T47D (cell line): ENCODE data around the gene RBM38.
A peak's percentile ranks its signal among the peaks of the same experiment; 100 is the strongest.

ENCODE experiments used
- DNase-seq, 2 experiments: peaks; one replicate each; pipeline versions ENCODE4 v3.0.0 to v3.0.0-alpha.2; 2011 to 2012; ENCODE audit warnings: low read depth in 1 of 2, low spot score in 1 of 2
- JUND ChIP-seq: IDR thresholded peaks from 2 replicates; pipeline ENCODE4 v1.6.1; 2012; ENCODE audit warnings: low read depth
- in situ Hi-C: cut with HindIII; loops from 2 replicates; pipeline ENCODE4 v1.10.0; 2016; ENCODE audit warnings: low sequenced_read_pairs, low pct_unique_long_range_greater_than_20kb

RBM38 gene

DNA sequence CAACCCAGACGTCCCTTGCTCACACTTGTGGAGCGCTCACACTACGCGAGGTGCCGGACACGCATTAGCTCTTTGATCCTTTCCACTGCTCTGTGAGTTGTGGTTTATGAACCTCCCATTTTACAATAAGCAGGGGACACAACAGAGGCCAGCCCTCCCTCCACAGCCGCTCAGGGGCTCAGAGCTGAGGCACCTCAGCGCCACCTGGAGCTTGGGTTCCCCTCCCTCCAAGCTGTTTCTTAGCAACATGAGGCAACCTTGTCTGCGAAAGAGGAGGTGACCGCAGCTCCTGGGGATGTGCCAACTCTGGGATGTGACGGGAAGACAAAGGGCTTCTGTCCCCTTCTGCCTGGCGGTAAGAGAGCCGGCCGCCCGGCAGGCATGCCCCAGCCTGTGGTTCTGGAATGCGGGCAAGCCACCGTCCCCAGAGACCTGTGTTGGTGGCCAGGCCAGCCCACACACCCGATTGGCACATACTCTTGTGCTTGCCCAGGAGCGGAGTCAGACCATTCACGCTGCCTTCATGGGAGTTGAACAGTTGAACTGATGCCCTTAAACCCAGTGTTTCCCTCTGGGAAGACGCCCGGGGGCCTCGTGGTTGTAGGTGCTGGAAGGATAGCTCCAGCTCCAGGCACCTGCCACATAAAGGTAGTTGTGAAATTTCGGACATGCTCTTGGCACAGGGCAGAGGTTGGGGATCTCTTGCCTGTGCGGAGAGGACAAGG, 44.5 kb downstream of the RBM38 start:
- no peak for TF ChIP-seq JUND
- peak; percentile 79 to 99 for DNase-seq
- in situ Hi-C loops: no loop called here

DNA sequence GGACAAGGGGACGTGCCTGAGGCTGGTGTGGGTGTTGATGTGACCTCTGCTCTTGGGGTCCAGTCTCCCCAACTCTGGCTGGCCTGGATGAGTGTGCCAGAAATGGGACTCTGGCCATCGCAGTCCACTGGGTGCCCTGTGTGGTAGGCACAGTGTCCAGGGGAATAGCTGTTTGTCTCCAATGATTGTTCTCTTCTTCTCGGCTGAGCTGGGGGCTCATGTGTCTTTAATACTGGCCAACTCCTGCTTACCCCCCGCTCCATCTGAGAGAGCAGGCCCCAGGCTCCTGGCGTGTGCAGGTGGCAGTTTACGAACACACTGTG, 45.0 kb downstream of the RBM38 start:
- TF ChIP-seq JUND: no peak
- in situ Hi-C loops: no loop called here
- peak in 1 of 2 experiments; percentile 39 for DNase-seq

DNA sequence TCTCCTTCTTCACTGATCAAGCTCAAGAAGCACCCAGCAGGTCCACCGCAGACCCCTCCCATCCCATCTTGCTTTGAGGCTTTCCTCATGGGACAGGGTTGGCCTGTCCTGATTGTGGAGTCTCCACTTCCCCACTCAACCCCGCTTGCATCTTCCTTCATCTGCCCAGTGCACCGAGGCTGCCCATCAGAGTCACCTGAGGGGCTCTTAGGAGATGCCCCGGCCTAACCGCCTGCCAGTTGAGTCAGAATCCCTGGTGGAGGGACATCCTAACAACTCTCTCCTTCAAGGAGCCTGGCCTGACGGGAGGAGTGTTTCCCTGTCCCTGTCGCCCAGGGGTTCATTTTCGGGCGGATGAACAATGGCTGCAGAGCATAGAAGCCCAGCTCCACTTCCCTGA, 46.1 kb downstream of the RBM38 start:
- no peak for TF ChIP-seq JUND
- in situ Hi-C loops: no loop called here
- DNase-seq: no peak

DNA sequence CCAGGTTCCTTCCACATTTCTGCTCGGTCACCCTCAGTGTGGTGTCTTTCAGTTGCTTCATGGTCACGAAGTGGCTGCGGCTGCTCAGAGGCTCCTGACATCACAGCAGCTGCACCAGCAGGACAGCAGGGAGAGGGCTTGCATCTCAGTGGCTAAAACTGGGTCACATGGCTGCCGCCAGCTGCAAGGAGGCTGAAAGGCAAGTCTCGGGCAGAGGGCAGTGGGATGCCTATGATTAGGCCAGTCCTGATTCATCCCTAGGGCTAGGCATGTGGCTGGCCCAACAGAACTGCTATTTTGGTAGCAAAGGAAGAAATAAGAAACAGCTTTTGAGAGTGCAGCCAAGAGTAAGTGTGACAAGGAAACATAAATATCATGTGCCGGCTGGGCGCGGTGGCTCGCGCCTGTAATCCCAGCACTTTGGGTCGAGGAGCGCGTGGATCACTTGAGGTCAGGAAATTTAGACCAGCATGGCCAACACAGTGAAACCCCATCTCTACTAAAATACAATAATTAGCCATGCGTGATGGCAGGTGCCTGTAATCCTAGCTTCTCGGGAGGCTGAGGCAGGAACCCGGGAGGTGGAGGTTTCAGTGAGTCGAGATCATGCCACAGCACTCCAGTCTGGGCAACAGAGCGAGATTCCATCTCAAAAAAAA, 46.6 kb downstream of the RBM38 start:
- in situ Hi-C loops: no loop called here
- DNase-seq: no peak
- TF ChIP-seq JUND: no peak

DNA sequence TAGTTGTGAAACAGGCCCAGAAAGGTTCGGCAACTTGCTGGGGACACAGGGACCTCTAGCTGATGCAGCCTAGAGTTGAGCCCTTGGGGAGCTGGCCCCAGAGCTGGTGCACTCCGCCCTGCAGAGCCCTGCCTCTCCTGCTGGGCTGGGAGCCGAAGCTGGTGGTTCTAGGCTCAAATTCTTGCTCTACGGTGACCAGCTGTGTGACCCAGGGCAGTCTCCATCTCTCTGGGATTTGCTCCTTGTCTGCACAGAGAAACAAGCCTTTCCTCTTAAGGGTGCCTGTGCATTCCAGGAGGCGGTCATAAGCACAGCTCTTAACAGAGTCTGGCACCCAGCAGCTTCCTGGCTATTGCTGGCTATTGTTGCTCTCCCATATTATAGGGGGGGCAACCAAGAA, 47.4 kb downstream of the RBM38 start:
- peak in 1 of 2 experiments; percentile 57 for DNase-seq
- in situ Hi-C loops: no loop called here
- TF ChIP-seq JUND: no peak

DNA sequence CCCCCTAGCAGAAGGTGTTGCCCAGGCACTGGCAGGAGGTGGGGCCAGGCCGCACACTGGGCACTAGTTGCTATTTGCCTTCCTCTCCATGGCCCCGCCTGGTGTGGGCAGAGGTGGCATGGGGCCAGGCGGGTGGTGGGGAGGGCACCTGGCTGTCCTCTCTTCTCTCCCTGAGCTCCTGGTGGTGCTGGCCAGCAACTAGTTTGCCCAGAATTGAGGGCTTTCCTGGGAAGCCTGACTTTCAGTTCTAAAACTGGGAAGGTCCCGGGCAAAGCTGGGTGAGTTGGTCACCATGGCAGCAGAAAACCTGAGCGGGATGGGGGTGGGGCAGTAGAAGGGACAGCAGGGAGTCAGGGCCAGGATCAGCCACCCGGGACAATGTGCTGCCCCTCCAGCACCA, 48.2 kb downstream of the RBM38 start:
- in situ Hi-C loops: no loop called here
- DNase-seq: peak; percentile 80 to 97

DNA sequence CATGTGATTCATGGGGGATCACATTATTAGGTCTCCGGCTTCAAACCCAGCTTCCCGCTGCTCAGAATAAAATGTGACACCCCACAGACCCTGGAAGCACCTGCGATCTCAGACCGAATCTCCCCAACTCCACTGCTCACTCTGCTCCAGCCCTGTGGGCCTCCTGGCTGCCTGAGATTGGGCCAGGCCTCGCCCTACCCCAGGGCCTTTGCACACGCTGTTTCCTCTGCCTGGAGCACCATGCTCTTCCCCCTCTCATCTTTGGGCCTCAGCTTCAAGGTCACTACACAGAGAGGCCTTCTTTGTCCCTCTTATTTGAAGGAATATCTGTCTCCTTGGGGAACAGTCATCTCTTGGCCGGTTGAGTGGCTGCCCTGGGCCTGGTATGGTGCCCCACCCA, 48.8 kb downstream of the RBM38 start:
- DNase-seq: no peak
- in situ Hi-C loops: no loop called here
- no peak for TF ChIP-seq JUND

More for the DNA sequence above, 48.2 kb downstream of the RBM38 start:
- TF ChIP-seq JUND: no peak

DNA sequence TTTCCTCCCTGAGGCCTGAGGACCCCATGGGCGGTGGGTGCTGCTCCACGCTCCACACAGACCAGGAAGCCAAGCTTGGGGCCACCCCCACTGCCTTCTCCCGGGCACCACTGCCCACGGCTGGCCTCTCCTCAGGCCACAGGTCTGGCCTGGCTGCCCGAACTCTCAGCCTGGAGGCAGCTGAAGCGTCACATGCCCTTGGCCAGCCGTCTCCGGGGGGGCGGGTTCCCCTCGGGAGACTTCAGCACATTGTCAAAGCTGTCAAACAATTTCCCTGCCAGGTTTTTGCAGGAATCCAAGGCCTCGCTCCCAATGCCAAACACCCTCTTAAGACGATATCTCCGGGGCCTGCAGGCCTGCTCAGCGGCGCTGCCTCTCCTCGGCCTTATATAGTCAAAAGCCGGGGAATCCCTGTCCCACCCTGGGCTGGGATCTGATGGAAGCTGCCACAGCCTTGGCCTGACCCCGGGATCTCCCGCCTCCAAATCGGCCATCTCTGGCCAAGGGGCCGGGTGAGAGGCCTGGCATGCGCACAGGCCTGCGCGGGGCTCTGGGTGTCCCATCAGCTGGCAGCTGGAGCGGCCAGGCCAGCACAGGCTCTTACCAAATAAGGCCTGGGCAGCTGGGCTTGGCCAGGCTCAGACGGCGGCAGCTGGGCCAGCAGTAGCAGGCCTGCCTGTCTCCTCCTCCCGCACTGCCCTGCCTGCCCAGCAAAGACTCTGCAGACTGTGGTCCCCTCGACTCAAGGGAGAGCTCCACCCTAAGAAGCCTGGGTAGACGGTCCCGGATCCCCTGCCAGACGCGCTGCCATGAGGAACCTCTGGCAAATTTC, 49.7 kb downstream of the RBM38 start:
- in situ Hi-C loops: no loop called here
- TF ChIP-seq JUND: no peak
- peak in 1 of 2 experiments; percentile 75 for DNase-seq

DNA sequence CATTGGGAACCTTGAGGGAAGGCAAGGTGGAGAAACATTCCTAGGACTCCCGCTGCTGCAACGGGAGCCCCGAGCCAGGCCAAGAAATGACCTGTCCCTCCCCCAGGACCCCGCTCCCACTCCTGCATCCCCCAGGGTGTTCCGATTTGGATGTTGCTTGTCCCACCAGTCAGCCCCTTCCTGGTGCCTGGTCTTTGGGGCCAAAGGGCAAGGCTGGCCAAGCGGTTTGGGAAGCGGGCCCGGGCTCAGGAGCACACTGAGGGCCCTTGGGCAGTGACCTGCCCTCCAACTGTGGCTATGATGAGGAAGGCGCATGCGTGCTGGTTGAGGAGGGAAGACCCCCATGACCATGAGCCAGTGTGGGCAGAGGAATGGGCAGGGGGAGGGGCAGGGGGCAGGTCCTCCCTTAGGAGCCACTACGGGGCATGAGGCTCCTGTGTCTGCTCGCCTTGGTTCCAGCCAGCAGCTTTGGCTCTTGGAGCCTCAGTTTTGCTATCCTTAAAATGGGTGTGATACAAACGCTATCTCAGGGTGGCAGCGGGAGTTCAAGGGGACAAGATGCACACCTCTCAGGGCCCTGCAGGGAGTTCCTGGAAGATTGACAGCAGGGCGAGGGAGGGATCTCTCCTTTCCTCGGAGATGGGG, 50.4 kb downstream of the RBM38 start:
- DNase-seq: no peak
- in situ Hi-C loops: no loop called here
- TF ChIP-seq JUND: no peak

DNA sequence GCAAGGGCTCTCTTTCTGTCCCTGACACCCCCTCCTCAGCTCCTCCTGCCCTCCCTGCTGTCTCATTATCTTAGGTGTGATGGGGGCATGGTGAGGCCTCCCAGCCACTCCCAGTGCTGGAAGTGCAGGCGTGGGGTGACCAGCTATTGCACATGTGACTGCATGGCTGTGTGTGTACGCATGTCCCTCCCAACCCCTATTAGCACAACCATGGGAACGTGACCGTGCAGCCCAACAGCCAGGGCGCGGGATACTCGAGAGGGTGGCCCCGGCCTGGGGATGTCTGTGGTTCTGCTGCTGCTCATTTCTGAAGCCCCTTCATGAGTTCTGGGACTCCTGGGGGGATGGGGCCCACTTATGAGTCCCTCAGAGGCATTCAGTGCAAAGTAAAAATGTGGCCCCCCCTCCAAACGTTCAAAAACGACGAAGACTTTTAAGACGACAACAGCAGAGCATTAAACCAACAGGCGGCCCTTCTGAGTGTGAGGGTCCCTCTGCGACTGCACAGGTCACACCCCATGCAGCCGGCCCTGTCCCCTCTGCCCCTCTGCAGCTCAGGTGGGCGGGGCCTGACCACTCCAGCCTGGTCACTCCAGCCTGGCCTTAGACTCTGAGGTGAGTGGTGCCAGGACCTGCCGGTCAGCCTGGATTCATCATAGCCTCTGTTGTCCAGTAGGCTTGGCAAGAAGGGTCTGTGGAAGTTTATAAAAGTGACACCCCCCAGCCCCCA, 51.1 kb downstream of the RBM38 start:
- DNase-seq: no peak
- no peak for TF ChIP-seq JUND
- in situ Hi-C loops: no loop called here

DNA sequence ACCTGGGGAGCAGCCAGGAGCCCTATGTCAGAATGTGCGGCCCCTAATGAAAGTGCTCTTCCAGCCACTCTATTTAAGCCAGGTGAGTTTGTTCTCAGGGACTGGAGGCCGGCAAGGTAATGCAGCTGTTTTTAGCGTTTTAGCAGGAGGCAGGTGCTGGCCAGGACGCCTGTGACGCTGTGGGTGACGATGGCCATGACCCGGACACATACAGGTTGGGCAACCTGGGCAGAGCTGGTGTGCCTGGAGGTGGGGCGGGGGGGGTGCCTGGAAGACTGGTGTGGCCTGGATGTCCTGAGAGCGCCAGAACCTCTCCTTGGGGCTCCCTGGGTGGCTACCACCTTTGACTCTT, 51.7 kb downstream of the RBM38 start:
- in situ Hi-C loops: no loop called here
- no peak for TF ChIP-seq JUND
- peak; percentile 59 to 88 for DNase-seq
